SH-SY5Y (cell line): ENCODE data around the gene ARL4C.

ENCODE experiments used
- GATA2 ChIP-seq: IDR thresholded peaks from 2 replicates; pipeline ENCODE4 v1.6.1; 2011; ENCODE audit warnings: mild to moderate bottlenecking, low read depth, low read length
- GATA3 ChIP-seq: IDR thresholded peaks from 2 replicates; pipeline ENCODE4 v1.6.1; 2011; ENCODE audit warnings: low read depth, mild to moderate bottlenecking, low read length, moderate library complexity

DNA sequence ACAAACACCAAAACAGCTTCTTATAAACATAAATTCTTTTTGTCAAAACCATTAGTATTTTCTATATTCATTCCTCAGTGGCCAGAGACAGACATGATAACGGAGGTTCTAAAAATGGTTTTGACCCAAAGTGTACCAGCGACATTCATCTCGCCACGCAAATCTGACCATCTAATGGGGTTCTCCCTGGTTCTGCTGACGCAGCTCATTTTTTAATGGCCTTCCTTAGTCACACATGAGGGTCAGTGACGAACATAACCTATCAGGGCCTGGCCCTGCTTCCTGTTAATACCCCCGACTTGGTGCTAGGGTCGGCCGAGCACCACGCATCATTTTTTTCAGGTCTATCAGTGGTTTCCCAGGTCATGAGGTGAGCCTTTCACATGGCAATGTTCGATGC, 45.9 kb upstream of the ARL4C start:
- no peak for TF ChIP-seq GATA2
- TF ChIP-seq GATA3: no peak
